ENCODE data around the gene MAPK1. TPM values are rescaled to one million over a fixed set of nuclear protein-coding genes. Genes with fewer than 3 reads are reported as not detected.
"Not testable (repeated sequence)": the region's sequence is repeated elsewhere in the genome, so short reads cannot be mapped to it uniquely, and the experiment has no call there.

Gene MAPK1
- total RNA-seq, 2 experiments from 2014 or later = 39.4 to 44.0 TPM

DNA sequence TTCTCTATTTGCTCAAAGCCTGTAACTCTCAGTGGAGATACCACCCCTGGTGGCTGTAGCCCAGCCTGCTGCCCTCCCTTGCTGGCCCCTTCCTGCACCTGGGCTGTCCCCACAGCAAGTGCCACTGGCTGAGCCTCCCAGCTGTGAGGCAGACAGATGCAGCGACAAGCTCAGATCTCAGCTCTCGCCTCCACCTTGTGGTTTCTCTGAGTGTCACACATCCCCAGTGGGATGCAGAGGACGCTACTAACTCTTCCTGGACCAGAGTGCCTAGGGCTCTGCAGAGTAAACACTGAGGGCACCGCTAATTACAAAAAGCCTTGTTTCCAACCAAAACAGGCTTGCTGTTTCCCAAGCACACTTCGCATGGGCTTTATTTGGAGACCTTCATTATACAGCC, 140.8 kb downstream of the MAPK1 start:
- TF ChIP-seq, protein P1, sequence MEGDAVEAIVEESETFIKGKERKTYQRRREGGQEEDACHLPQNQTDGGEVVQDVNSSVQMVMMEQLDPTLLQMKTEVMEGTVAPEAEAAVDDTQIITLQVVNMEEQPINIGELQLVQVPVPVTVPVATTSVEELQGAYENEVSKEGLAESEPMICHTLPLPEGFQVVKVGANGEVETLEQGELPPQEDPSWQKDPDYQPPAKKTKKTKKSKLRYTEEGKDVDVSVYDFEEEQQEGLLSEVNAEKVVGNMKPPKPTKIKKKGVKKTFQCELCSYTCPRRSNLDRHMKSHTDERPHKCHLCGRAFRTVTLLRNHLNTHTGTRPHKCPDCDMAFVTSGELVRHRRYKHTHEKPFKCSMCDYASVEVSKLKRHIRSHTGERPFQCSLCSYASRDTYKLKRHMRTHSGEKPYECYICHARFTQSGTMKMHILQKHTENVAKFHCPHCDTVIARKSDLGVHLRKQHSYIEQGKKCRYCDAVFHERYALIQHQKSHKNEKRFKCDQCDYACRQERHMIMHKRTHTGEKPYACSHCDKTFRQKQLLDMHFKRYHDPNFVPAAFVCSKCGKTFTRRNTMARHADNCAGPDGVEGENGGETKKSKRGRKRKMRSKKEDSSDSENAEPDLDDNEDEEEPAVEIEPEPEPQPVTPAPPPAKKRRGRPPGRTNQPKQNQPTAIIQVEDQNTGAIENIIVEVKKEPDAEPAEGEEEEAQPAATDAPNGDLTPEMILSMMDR (IDR thresholded peaks at IDR 0.05) = no peak
- Mint-ChIP-seq H3K27me3 (no peaks in the 10 kb centered on the region), H3K9me3 (no peaks in the 10 kb centered on the region), H3K27ac (no peak overlapping the region), H3K4me1 (ENCODE audit: low read depth) (peaks cover 4% of the 10 kb centered on the region), H3K36me3 (ENCODE audit: low read depth) (no peaks in the 10 kb centered on the region), H3K4me3 (no peak overlapping the region)
- Histone ChIP-seq H3K9me3 (ENCODE audit: control insufficient read depth in 1 of 2, insufficient read depth in 1 of 2, low read length in 2 of 2) (no peaks in the 10 kb centered on the region), H3K36me3 (ENCODE audit: insufficient read depth, low read length) (no peaks in the 10 kb centered on the region), H3K4me1 (ENCODE audit: insufficient read depth, low read length) (peaks cover 11% of the 10 kb centered on the region), H3K27ac (ENCODE audit: low read depth in 1 of 2, low read length in 2 of 2) (no peak overlapping the region), H3K4me3 (ENCODE audit: low read length) (no peak overlapping the region), H3K27me3 (ENCODE audit: control insufficient read depth in 1 of 2, insufficient read depth in 2 of 2, low read length in 2 of 2) (no peaks in the 10 kb centered on the region)
- intact Hi-C loops (cut with DNase I, micrococcal nuclease) = no loop called here
- peak; percentile 66 for ATAC-seq (ENCODE audit: poor library complexity)
- ChIA-PET POLR2A (interaction anchor here (1.9 kb wide), 1 partner anchor 9 kb away, joined by 7 read pairs; the partner anchor contains the start of gene YPEL1), CTCF (no interaction called here)
- peak in 6 of 14 experiments; percentile 8 to 57 (median 39) for DNase-seq

DNA sequence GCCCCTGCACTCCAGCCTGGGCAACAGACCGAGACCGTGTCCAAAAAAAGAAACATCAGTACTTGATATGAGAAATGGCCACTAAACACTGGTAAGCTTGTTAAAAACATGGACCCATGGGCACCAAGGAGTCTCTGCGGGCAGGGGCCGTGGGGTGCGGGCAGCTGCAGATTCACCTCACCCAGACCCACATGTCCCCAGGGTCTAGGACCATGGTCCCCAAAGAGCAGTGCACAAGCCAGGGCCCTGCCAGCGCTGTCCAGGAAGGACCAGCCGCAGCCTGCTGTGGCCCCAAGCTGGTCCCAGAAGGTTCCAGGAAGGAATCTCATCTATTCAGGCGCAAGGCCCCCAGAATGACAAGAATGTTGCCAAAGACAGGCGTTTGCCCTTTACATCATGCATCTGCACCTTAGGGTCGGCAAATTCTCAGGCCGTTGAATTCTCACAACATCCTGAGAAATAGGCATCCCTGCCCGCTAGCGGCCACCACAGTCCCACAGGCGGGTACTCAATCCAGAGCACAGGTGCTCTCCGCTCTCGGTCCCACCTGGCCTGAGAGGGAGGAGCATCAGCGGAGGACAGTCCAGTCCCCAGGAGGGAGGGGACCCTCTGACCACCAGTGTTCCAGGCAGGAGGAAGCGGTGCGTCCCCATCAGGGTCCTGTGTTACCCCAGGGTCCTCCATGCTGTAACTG, 141.3 kb downstream of the MAPK1 start:
- TF ChIP-seq, protein P1 (IDR thresholded peaks at IDR 0.05) = no peak
- Histone ChIP-seq H3K36me3 (ENCODE audit: insufficient read depth, low read length) (no peaks in the 10 kb centered on the region), H3K27me3 (ENCODE audit: control insufficient read depth in 1 of 2, insufficient read depth in 2 of 2, low read length in 2 of 2) (no peaks in the 10 kb centered on the region), H3K4me3 (ENCODE audit: low read length) (no peak overlapping the region), H3K4me1 (ENCODE audit: insufficient read depth, low read length) (peaks cover 11% of the 10 kb centered on the region), H3K9me3 (ENCODE audit: control insufficient read depth in 1 of 2, insufficient read depth in 1 of 2, low read length in 2 of 2) (no peaks in the 10 kb centered on the region), H3K27ac (ENCODE audit: low read depth in 1 of 2, low read length in 2 of 2) (no peak overlapping the region)
- ATAC-seq (ENCODE audit: poor library complexity) = no peak
- DNase-seq = no peak
- Mint-ChIP-seq H3K9me3 (no peaks in the 10 kb centered on the region), H3K27me3 (no peaks in the 10 kb centered on the region), H3K27ac (no peak overlapping the region), H3K4me1 (ENCODE audit: low read depth) (peaks cover 4% of the 10 kb centered on the region), H3K36me3 (ENCODE audit: low read depth) (no peaks in the 10 kb centered on the region), H3K4me3 (no peak overlapping the region)
- ChIA-PET POLR2A (interaction anchor here (1.9 kb wide), 1 partner anchor 10 kb away, joined by 7 read pairs; the partner anchor contains the start of gene YPEL1), CTCF (no interaction called here)
- intact Hi-C loops (cut with DNase I, micrococcal nuclease) = no loop called here

DNA sequence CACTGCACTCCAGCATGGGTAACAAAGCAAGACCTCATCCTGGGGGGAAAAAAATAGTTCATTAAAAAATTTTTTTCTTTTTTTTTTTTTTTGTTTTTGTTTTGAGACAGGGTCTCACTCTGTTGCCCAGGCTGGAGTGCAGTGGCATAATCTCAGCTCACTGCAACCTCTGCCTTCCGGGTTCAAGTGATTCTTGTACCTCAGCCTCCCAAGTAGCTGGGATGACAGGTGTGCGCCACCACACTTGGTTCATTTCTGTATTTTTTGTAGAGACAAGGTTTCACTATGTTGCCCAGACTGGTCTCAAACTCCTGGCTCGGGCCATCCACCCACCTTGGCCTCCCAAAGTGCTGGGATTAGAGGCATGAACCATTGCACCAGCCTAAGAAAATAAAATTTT, 142.9 kb downstream of the MAPK1 start:
- H3K36me3 Mint-ChIP-seq (ENCODE audit: low read depth); POLR2A ChIA-PET; H3K4me3 Mint-ChIP-seq; H3K4me3 ChIP-seq (ENCODE audit: low read length); H3K36me3 ChIP-seq (ENCODE audit: insufficient read depth, low read length); intact Hi-C loops (cut with DNase I, micrococcal nuclease); H3K27me3 ChIP-seq (ENCODE audit: control insufficient read depth in 1 of 2, insufficient read depth in 2 of 2, low read length in 2 of 2); H3K27ac ChIP-seq (ENCODE audit: low read depth in 1 of 2, low read length in 2 of 2); DNase-seq; H3K9me3 Mint-ChIP-seq; H3K27ac Mint-ChIP-seq; H3K9me3 ChIP-seq (ENCODE audit: control insufficient read depth in 1 of 2, insufficient read depth in 1 of 2, low read length in 2 of 2); ATAC-seq (ENCODE audit: poor library complexity); CTCF ChIA-PET; H3K4me1 Mint-ChIP-seq (ENCODE audit: low read depth); H3K27me3 Mint-ChIP-seq: not testable (repeated sequence)
- peaks cover 11% of the 10 kb centered on the region for H3K4me1 ChIP-seq (ENCODE audit: insufficient read depth, low read length)

DNA sequence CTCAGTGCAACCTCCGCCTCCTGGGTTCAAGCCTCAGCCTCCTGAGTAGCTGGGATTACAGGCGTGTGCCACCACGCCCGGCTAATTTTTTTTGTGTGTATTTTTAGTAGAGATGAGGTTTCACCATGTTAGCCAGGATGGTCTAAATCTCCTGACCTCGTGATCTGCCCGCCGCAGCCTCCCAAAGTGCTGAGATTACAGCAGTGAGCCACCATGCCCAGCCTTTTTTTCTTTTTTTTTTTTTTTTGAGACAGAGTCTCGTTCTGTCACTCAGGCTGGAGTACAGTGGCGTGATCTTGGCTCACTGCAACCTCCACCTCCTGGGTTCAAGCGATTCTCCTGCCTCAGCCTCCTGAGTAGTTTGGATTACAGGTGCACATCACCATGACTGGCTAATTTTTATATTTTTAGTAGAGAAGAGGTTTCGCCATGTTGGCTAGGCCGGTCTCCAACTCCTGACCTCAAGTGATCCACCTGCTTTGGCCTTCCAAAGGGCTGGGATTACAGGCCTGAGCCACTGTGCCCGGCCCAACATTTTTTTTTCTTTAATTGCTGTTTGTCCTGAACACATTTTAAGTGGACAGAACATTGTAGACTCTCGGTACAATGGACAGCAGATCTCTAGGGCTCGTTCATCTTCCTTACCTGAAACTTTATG, 146.1 kb downstream of the MAPK1 start:
- H3K4me3 Mint-ChIP-seq; H3K4me3 ChIP-seq (ENCODE audit: low read length); H3K36me3 Mint-ChIP-seq (ENCODE audit: low read depth); intact Hi-C loops (cut with DNase I, micrococcal nuclease); DNase-seq; H3K4me1 Mint-ChIP-seq (ENCODE audit: low read depth); H3K27me3 Mint-ChIP-seq; H3K27ac Mint-ChIP-seq; ATAC-seq (ENCODE audit: poor library complexity); CTCF ChIA-PET; H3K36me3 ChIP-seq (ENCODE audit: insufficient read depth, low read length); POLR2A ChIA-PET; H3K27ac ChIP-seq (ENCODE audit: low read depth in 1 of 2, low read length in 2 of 2); H3K4me1 ChIP-seq (ENCODE audit: insufficient read depth, low read length); H3K9me3 Mint-ChIP-seq; H3K9me3 ChIP-seq (ENCODE audit: control insufficient read depth in 1 of 2, insufficient read depth in 1 of 2, low read length in 2 of 2); H3K27me3 ChIP-seq (ENCODE audit: control insufficient read depth in 1 of 2, insufficient read depth in 2 of 2, low read length in 2 of 2): not testable (repeated sequence)

DNA sequence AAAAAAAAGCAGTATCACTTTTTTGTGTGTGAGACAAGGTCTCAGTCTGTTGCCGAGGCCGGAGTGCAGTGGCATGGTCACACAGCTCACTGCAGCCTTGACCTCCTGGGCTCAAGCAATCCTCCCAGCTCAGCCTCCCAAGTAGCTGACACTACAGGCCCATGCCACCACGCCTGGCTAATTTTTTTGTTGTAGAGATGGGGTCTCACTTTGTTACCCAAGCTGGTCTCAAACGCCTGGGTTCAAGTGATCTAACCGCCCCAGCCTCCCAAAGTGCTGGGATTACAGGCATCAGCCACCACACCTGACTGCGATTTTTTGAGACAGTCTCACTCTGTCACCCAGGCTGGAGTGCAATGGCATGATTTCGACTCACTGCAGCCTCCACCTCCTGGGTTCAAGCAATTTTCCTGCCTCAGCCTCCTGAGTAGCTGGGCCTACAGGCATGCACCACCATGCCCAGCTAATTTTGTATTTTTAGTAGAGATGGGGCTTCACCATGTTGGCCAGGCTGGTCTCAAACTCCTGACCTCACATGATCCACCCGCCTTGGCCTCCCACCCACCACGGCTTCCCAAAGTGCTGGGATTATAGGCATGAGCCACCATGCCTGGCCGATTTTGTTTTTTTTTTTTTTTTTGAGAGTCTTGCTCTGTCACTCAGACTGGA, 147.1 kb downstream of the MAPK1 start:
- H3K4me1 Mint-ChIP-seq (ENCODE audit: low read depth); H3K27me3 ChIP-seq (ENCODE audit: control insufficient read depth in 1 of 2, insufficient read depth in 2 of 2, low read length in 2 of 2); H3K36me3 Mint-ChIP-seq (ENCODE audit: low read depth); H3K4me1 ChIP-seq (ENCODE audit: insufficient read depth, low read length); H3K27me3 Mint-ChIP-seq; H3K9me3 Mint-ChIP-seq; H3K4me3 Mint-ChIP-seq; ATAC-seq (ENCODE audit: poor library complexity); H3K4me3 ChIP-seq (ENCODE audit: low read length); H3K36me3 ChIP-seq (ENCODE audit: insufficient read depth, low read length); H3K27ac Mint-ChIP-seq; intact Hi-C loops (cut with DNase I, micrococcal nuclease); H3K9me3 ChIP-seq (ENCODE audit: control insufficient read depth in 1 of 2, insufficient read depth in 1 of 2, low read length in 2 of 2); POLR2A ChIA-PET; DNase-seq; H3K27ac ChIP-seq (ENCODE audit: low read depth in 1 of 2, low read length in 2 of 2): not testable (repeated sequence)
- CTCF ChIA-PET = interaction anchor here (2.9 kb wide), 1 partner anchor 232 kb away, joined by 10 read pairs; the partner anchor contains the start of gene PPM1F
